ENCODE results near the gene PIP5K1C.

GRCh38 chr19:3614858-3615505, 85.3 kb downstream of the PIP5K1C start:
- TF ChIP-seq CTCF (IDR thresholded peaks at IDR 0.05) (no peak), POLR2A (IDR thresholded peaks at IDR 0.05) (no peak), EP300 (IDR thresholded peaks at IDR 0.05; ENCODE audit: low read depth) (no peak), POLR2AphosphoS5 (IDR thresholded peaks at IDR 0.05) (no peak)
